Hematopoietic multipotent progenitor cell (in vitro differentiated cells): Measurements from ENCODE around the gene NSFL1C. TPM values are rescaled to one million over a fixed set of nuclear protein-coding genes. Genes with fewer than 3 reads are reported as not detected.
A peak's percentile ranks its signal among the peaks of the same experiment; 100 is the strongest.
"Not testable (repeated sequence)": the region's sequence is repeated elsewhere in the genome, so short reads cannot be mapped to it uniquely, and the experiment has no call there.

Experiments used
- DNase-seq, 3 donors: peaks; one replicate each; pipeline ENCODE4 v3.0.0-alpha.2; 2011 to 2015; ENCODE audit warnings: low read depth in 2 of 3, low spot score in 2 of 3
- total RNA-seq: library from RNA; depleted of rRNA; stranded (reverse); fragments of >200 nt; gene quantifications from one replicate; pipeline ENCODE4 v1.2.3, GENCODE V29; 2012

NSFL1C gene
- 30.7 TPM for total RNA-seq

- DNase-seq: peak; percentile 94 to 95 (median 94)
These were observed at the start of gene NSFL1C for GRCh38 chr20:1466211-1467081. NSFL1C (minus strand) TSS chr20:1466849; CDS start chr20:1466824, 25 bp downstream.

GRCh38 chr20:1513801-1514200 is 47.2 kb upstream of the NSFL1C start:
- DNase-seq: no peak

GRCh38 chr20:1509237-1509636 is 42.6 kb upstream of the NSFL1C start:
- DNase-seq: peak in 2 of 3 donors; percentile 47 to 81

GRCh38 chr20:1508574-1508973 is 41.9 kb upstream of the NSFL1C start:
- DNase-seq: no peak

- no peak for DNase-seq
These were observed 40.6 kb upstream of the NSFL1C start for GRCh38 chr20:1507276-1507675.

- DNase-seq: no peak
These were observed 39.2 kb upstream of the NSFL1C start for GRCh38 chr20:1505871-1506270.

- DNase-seq: no peak
These were observed 38.7 kb upstream of the NSFL1C start for GRCh38 chr20:1505361-1505760.

- peak; percentile 57 to 93 (median 88) for DNase-seq
These were observed 37.0 kb upstream of the NSFL1C start for GRCh38 chr20:1503564-1504227.

GRCh38 chr20:1500496-1500895 is 33.8 kb upstream of the NSFL1C start:
- no peak for DNase-seq

GRCh38 chr20:1499528-1500420 is 33.1 kb upstream of the NSFL1C start:
- DNase-seq: no peak

- not testable (repeated sequence) for DNase-seq
These were observed 30.7 kb upstream of the NSFL1C start for GRCh38 chr20:1497371-1497770.

GRCh38 chr20:1496930-1497329 is 30.3 kb upstream of the NSFL1C start:
- DNase-seq: no peak

- no peak for DNase-seq
These were observed 27.8 kb upstream of the NSFL1C start for GRCh38 chr20:1494436-1494835.

- no peak for DNase-seq
These were observed 26.9 kb upstream of the NSFL1C start for GRCh38 chr20:1493536-1493935.

GRCh38 chr20:1491860-1492642 is 25.4 kb upstream of the NSFL1C start:
- no peak for DNase-seq

GRCh38 chr20:1491281-1491840 is 24.7 kb upstream of the NSFL1C start, which contains the start of gene SIRPB2:
SIRPB2 (minus strand) TSS chr20:1491420; CDS start chr20:1491359, 61 bp downstream.
- DNase-seq: peak in 2 of 3 donors; percentile 42 to 81

- no peak for DNase-seq
These were observed 24.1 kb upstream of the NSFL1C start for GRCh38 chr20:1490643-1491195.

- DNase-seq: no peak
These were observed 23.3 kb upstream of the NSFL1C start for GRCh38 chr20:1489764-1490436.

- no peak for DNase-seq
These were observed 22.7 kb upstream of the NSFL1C start for GRCh38 chr20:1489325-1489724.
